Neural cell (in vitro differentiated cells): Measurements from ENCODE around the gene MFAP2. TPM values are rescaled to one million over a fixed set of nuclear protein-coding genes. Genes with fewer than 3 reads are reported as not detected.

Experiments
- H2AFZ ChIP-seq: fragments of 200-600, 300-800 bp; sonication (generic), shearing (Covaris generic); 2 replicates; pipeline ENCODE4 v1.6.0; 2014; ENCODE audit warnings: low read depth, mild to moderate bottlenecking, antibody characterized with exemption, low read length, moderate library complexity
- H3F3A ChIP-seq: fragments of 200-600 bp; shearing (Covaris generic); 2 replicates; pipeline ENCODE4 v1.6.1; 2016; ENCODE audit warnings: mild to moderate bottlenecking, moderate library complexity, mixed read lengths, antibody characterized with exemption, low read length; ENCODE audit not compliant: insufficient read depth, poor library complexity, severe bottlenecking
- H3K27ac ChIP-seq: fragments of 200-600, 300-800 bp; sonication (generic), shearing (Covaris generic); 2 replicates; pipeline ENCODE4 v1.5.1; 2014; ENCODE audit warnings: mild to moderate bottlenecking, low read length, moderate library complexity
- H3K27me3 ChIP-seq: fragments of 300-800, 200-600 bp; sonication (generic), shearing (Covaris generic); 2 replicates; pipeline ENCODE4 v1.6.0; 2014; ENCODE audit warnings: mild to moderate bottlenecking, low read depth, low read length, moderate library complexity; ENCODE audit not compliant: insufficient read depth
- H3K36me3 ChIP-seq: fragments of 300-800, 200-600 bp; sonication (generic), shearing (Covaris generic); 2 replicates; pipeline ENCODE4 v1.5.1; 2014; ENCODE audit warnings: mild to moderate bottlenecking, antibody characterized with exemption, low read length, moderate library complexity; ENCODE audit not compliant: insufficient read depth
- H3K4me2 ChIP-seq: fragments of 300-800, 200-600 bp; sonication (generic), shearing (Covaris generic); 2 replicates; pipeline ENCODE4 v1.6.0; 2014; ENCODE audit warnings: mild to moderate bottlenecking, low read length
- H3K4me3 ChIP-seq: fragments of 300-800, 200-600 bp; sonication (generic), shearing (Covaris generic); 2 replicates; pipeline ENCODE4 v1.5.1; 2014; ENCODE audit warnings: mild to moderate bottlenecking, low read length, moderate library complexity
- H3K79me2 ChIP-seq: fragments of 200-600 bp; shearing (Covaris generic); replicated peaks from 2 replicates; pipeline ENCODE4 v1.6.0; 2014; ENCODE audit warnings: mild to moderate bottlenecking, low read length, moderate library complexity; ENCODE audit not compliant: insufficient read depth
- H3K9ac ChIP-seq: fragments of 300-800, 200-600 bp; sonication (generic), shearing (Covaris generic); 2 replicates; pipeline ENCODE4 v1.6.1; 2016; ENCODE audit warnings: mild to moderate bottlenecking, low read length, mixed read lengths
- H3K9me2 ChIP-seq: fragments of 200-600 bp; shearing (Covaris generic); 2 replicates; pipeline ENCODE4 v1.6.1; 2016; ENCODE audit warnings: mild to moderate bottlenecking, low read length, mixed read lengths; ENCODE audit not compliant: insufficient read depth
- H3K9me3 ChIP-seq: fragments of 200-600, 300-800 bp; sonication (generic), shearing (Covaris generic); 2 replicates; pipeline ENCODE4 v1.6.1; 2016; ENCODE audit warnings: mild to moderate bottlenecking, mixed run types, low read length, moderate library complexity, mixed read lengths
- H4K20me1 ChIP-seq: fragments of 200-600 bp; shearing (Covaris generic); 2 replicates; pipeline ENCODE4 v1.6.1; 2016; ENCODE audit warnings: mild to moderate bottlenecking, mixed run types; ENCODE audit not compliant: insufficient read depth
- CTCF ChIP-seq: fragments of 450-650 bp; IDR thresholded peaks from 2 replicates; pipeline ENCODE4 v1.5.1; 2014; ENCODE audit warnings: antibody characterized with exemption, mild to moderate bottlenecking, moderate library complexity; ENCODE audit not compliant: poor library complexity, severe bottlenecking
- EP300 ChIP-seq: fragments of 450-650 bp; conservative IDR thresholded peaks from 2 replicates; pipeline ENCODE4 v1.6.1; 2014; ENCODE audit warnings: antibody characterized with exemption, mild to moderate bottlenecking, moderate library complexity; ENCODE audit not compliant: poor library complexity, severe bottlenecking
- EZH2 ChIP-seq: fragments of 200-600, 300-800 bp; shearing (Covaris generic), sonication (generic); IDR thresholded peaks from 2 replicates; pipeline ENCODE4 v1.6.1; 2014; ENCODE audit warnings: antibody characterized with exemption, low read length, borderline replicate concordance, mild to moderate bottlenecking; ENCODE audit not compliant: insufficient read depth, poor library complexity, severe bottlenecking
- MXI1 ChIP-seq: fragments of 450-650 bp; conservative IDR thresholded peaks from 2 replicates; pipeline ENCODE4 v1.6.1; 2014; ENCODE audit warnings: antibody characterized with exemption, mild to moderate bottlenecking; ENCODE audit not compliant: poor library complexity, severe bottlenecking
- POLR2AphosphoS5 ChIP-seq: IDR thresholded peaks from 2 replicates; pipeline ENCODE4 v1.6.1; 2012
- RAD21 ChIP-seq: fragments of 450-650 bp; conservative IDR thresholded peaks from 2 replicates; pipeline ENCODE4 v1.6.1; 2014; ENCODE audit warnings: antibody characterized with exemption, mild to moderate bottlenecking, moderate library complexity
- SMC3 ChIP-seq: fragments of 450-650 bp; conservative IDR thresholded peaks from 2 replicates; pipeline ENCODE4 v1.6.1; 2014; ENCODE audit warnings: antibody characterized with exemption, mild to moderate bottlenecking, moderate library complexity; ENCODE audit not compliant: poor library complexity
- TAF1 ChIP-seq: IDR thresholded peaks from 2 replicates; pipeline ENCODE4 v1.6.1; 2012; ENCODE audit warnings: low read depth
- polyA plus RNA-seq: library from polyadenylated mRNA; depleted of rRNA; stranded (reverse); fragments of >200 nt; gene quantifications from 2 replicates; pipeline ENCODE4 v1.2.3, GENCODE V29; 2014
- TF ChIP-seq, protein P1 (sequence below): IDR thresholded peaks from 2 replicates; pipeline ENCODE4 v1.6.1; 2012; ENCODE audit warnings: borderline replicate concordance

MFAP2 gene
- polyA plus RNA-seq, 1 donor from 2014 or later = 68.4 TPM

- Histone ChIP-seq H3K4me2 (no peak overlapping the region), H3K9ac (no peak overlapping the region), H3K9me2 (no peaks in the 10 kb centered on the region), H3K27me3 (no peaks in the 10 kb centered on the region), H4K20me1 (no peaks in the 10 kb centered on the region), H3K27ac (no peak overlapping the region), H3K4me3 (no peak overlapping the region), H3K9me3 (no peaks in the 10 kb centered on the region), H3K79me2 (no peaks in the 10 kb centered on the region), H3F3A (no peaks in the 10 kb centered on the region), H2AFZ (no peak overlapping the region), H3K36me3 (no peaks in the 10 kb centered on the region)
- TF ChIP-seq SMC3 (no peak), TAF1 (no peak), CTCF (no peak), POLR2AphosphoS5 (no peak), RAD21 (no peak), MXI1 (no peak), EP300 (no peak), EZH2 (no peak)
Measured at GRCh38 chr1:16975211-16975610, 5.2 kb downstream of the MFAP2 start.

DNA sequence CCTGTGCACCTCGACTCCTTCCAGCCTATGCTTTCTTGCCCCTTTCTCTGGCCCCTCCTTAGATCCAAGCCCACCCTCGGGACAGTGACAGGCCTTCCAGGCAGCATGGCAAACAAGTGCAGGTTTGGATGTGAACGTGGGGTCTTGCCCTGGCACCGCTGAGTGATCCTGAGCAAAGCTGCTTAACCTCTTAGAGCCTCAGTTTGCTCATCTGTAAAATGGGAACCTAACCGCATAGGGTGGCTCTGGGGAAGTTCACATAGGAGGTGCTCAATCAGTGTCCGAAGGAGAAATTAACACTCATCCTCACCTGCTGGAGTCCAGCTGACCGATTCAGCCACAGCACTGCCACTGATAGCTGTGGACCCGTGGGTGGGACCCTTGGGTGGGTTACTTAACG is 7.2 kb downstream of the MFAP2 start:
- H4K20me1 ChIP-seq = no peaks in the 10 kb centered on the region

More for the DNA sequence above, 7.2 kb downstream of the MFAP2 start:
- no peak overlapping the region for H3K27ac ChIP-seq
- TF ChIP-seq EZH2 = no peak
- no peak for TF ChIP-seq CTCF
- no peak for TF ChIP-seq MXI1
- no peak for TF ChIP-seq TAF1
- TF ChIP-seq, protein P1, sequence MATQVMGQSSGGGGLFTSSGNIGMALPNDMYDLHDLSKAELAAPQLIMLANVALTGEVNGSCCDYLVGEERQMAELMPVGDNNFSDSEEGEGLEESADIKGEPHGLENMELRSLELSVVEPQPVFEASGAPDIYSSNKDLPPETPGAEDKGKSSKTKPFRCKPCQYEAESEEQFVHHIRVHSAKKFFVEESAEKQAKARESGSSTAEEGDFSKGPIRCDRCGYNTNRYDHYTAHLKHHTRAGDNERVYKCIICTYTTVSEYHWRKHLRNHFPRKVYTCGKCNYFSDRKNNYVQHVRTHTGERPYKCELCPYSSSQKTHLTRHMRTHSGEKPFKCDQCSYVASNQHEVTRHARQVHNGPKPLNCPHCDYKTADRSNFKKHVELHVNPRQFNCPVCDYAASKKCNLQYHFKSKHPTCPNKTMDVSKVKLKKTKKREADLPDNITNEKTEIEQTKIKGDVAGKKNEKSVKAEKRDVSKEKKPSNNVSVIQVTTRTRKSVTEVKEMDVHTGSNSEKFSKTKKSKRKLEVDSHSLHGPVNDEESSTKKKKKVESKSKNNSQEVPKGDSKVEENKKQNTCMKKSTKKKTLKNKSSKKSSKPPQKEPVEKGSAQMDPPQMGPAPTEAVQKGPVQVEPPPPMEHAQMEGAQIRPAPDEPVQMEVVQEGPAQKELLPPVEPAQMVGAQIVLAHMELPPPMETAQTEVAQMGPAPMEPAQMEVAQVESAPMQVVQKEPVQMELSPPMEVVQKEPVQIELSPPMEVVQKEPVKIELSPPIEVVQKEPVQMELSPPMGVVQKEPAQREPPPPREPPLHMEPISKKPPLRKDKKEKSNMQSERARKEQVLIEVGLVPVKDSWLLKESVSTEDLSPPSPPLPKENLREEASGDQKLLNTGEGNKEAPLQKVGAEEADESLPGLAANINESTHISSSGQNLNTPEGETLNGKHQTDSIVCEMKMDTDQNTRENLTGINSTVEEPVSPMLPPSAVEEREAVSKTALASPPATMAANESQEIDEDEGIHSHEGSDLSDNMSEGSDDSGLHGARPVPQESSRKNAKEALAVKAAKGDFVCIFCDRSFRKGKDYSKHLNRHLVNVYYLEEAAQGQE = no peak
- no peak for TF ChIP-seq SMC3
- TF ChIP-seq RAD21 = no peak
- TF ChIP-seq EP300 = no peak
- no peak for TF ChIP-seq POLR2AphosphoS5
- H3K4me2 ChIP-seq = no peak overlapping the region
- H3K9ac ChIP-seq = no peak overlapping the region
- no peak overlapping the region for H3K4me3 ChIP-seq
- H3F3A ChIP-seq = no peaks in the 10 kb centered on the region
- H3K36me3 ChIP-seq = no peaks in the 10 kb centered on the region
- H3K9me2 ChIP-seq = no peaks in the 10 kb centered on the region
- no peaks in the 10 kb centered on the region for H3K27me3 ChIP-seq
- H2AFZ ChIP-seq = no peak overlapping the region
- no peaks in the 10 kb centered on the region for H3K9me3 ChIP-seq
- no peaks in the 10 kb centered on the region for H3K79me2 ChIP-seq
